Measurements from ENCODE around the gene PRKCE.

The PRKCE gene

GRCh38 chr2:45867349-45867748 lies 215.9 kb downstream of the PRKCE start:
- H3K9me3 Mint-ChIP-seq: no peaks in the 10 kb centered on the region
- peaks cover 12% of the 10 kb centered on the region for H3K27me3 Mint-ChIP-seq (ENCODE audit: low read depth)
- H3K4me1 Mint-ChIP-seq: peaks cover 29% of the 10 kb centered on the region
- H3K27ac Mint-ChIP-seq: no peak overlapping the region
- no peak overlapping the region for H3K4me3 Mint-ChIP-seq
- no peaks in the 10 kb centered on the region for H3K36me3 Mint-ChIP-seq (ENCODE audit: low read depth)
- TF ChIP-seq, protein P1, sequence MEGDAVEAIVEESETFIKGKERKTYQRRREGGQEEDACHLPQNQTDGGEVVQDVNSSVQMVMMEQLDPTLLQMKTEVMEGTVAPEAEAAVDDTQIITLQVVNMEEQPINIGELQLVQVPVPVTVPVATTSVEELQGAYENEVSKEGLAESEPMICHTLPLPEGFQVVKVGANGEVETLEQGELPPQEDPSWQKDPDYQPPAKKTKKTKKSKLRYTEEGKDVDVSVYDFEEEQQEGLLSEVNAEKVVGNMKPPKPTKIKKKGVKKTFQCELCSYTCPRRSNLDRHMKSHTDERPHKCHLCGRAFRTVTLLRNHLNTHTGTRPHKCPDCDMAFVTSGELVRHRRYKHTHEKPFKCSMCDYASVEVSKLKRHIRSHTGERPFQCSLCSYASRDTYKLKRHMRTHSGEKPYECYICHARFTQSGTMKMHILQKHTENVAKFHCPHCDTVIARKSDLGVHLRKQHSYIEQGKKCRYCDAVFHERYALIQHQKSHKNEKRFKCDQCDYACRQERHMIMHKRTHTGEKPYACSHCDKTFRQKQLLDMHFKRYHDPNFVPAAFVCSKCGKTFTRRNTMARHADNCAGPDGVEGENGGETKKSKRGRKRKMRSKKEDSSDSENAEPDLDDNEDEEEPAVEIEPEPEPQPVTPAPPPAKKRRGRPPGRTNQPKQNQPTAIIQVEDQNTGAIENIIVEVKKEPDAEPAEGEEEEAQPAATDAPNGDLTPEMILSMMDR (IDR thresholded peaks at IDR 0.05; ENCODE audit: unreplicated experiment in 3 of 3): no peak

GRCh38 chr2:45867800-45868199 lies 216.3 kb downstream of the PRKCE start:
- Mint-ChIP-seq H3K27me3 (ENCODE audit: low read depth) (peaks cover 12% of the 10 kb centered on the region), H3K4me3 (no peak overlapping the region), H3K36me3 (ENCODE audit: low read depth) (no peaks in the 10 kb centered on the region), H3K27ac (no peak overlapping the region), H3K9me3 (no peaks in the 10 kb centered on the region), H3K4me1 (peaks cover 33% of the 10 kb centered on the region)
- TF ChIP-seq, protein P1 (IDR thresholded peaks at IDR 0.05; ENCODE audit: unreplicated experiment in 3 of 3): no peak

- H3K27me3 Mint-ChIP-seq (ENCODE audit: low read depth): peaks cover 9% of the 10 kb centered on the region
- no peaks in the 10 kb centered on the region for H3K36me3 Mint-ChIP-seq (ENCODE audit: low read depth)
- no peak overlapping the region for H3K27ac Mint-ChIP-seq
- H3K4me1 Mint-ChIP-seq: peaks cover 29% of the 10 kb centered on the region
- H3K9me3 Mint-ChIP-seq: no peaks in the 10 kb centered on the region
- TF ChIP-seq, protein P1 (IDR thresholded peaks at IDR 0.05; ENCODE audit: unreplicated experiment in 3 of 3): no peak
- no peak overlapping the region for H3K4me3 Mint-ChIP-seq
Observed at GRCh38 chr2:45869165-45869501, 217.7 kb downstream of the PRKCE start.

GRCh38 chr2:45871025-45871424 lies 219.6 kb downstream of the PRKCE start:
- Mint-ChIP-seq H3K27me3 (ENCODE audit: low read depth) (no peaks in the 10 kb centered on the region), H3K9me3 (peaks cover 6% of the 10 kb centered on the region), H3K27ac (peak overlapping the region in 1 of 3 experiments; percentile 13), H3K4me1 (peaks cover 29% of the 10 kb centered on the region), H3K36me3 (ENCODE audit: low read depth) (no peaks in the 10 kb centered on the region), H3K4me3 (no peak overlapping the region)
- TF ChIP-seq, protein P1 (IDR thresholded peaks at IDR 0.05; ENCODE audit: unreplicated experiment in 3 of 3): no peak

DNA sequence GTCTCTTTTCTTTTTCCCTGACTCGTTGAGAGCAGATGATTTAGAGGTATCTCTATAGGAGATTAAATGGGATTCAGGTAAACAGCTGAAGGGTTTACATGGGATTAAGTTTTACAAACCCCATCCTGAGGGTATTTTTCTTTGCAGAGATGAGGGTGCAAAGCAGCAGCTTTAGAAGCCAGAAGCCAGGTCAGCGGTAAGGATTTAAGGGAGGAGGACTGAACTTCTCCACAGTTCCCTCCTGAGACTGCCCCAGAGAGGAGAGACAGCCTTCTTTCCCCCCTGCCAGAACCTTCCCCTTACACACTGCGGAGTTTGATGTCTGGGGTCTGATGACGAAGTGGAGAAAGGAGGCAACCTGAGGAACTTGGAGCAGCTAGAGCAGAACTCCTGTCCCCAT lies 220.1 kb downstream of the PRKCE start:
- no peak overlapping the region for H3K4me3 Mint-ChIP-seq
- H3K27me3 Mint-ChIP-seq (ENCODE audit: low read depth): no peaks in the 10 kb centered on the region
- H3K27ac Mint-ChIP-seq: peak overlapping the region in 1 of 3 experiments; percentile 13

DNA sequence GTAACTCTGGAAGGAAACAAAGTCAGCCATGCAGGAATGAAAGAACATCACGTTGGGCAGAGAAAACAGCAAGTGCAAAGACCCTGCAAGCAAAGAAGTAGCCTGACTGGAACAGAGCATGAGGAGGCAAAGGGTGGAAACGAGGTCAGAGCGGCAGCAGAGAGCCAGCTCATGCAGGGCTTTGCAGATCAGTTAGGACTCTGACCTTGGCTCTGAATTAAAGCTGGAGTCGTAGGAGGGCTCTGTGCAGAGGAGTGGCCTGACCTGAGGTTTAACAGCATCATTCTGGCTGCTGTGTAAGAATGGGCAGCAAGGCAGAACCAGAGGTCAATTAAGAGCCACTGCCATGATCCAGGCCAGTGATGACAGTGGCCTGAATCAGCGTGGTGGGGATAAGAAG lies 220.7 kb downstream of the PRKCE start:
- Mint-ChIP-seq H3K9me3 (peaks cover 17% of the 10 kb centered on the region), H3K27ac (no peak overlapping the region), H3K27me3 (ENCODE audit: low read depth) (no peaks in the 10 kb centered on the region)

More for the DNA sequence above, 220.1 kb downstream of the PRKCE start:
- H3K4me1 Mint-ChIP-seq: peaks cover 29% of the 10 kb centered on the region
- TF ChIP-seq, protein P1 (IDR thresholded peaks at IDR 0.05; ENCODE audit: unreplicated experiment in 3 of 3): no peak
- H3K9me3 Mint-ChIP-seq: peaks cover 12% of the 10 kb centered on the region
- H3K36me3 Mint-ChIP-seq (ENCODE audit: low read depth): no peaks in the 10 kb centered on the region

More for the DNA sequence above, 220.7 kb downstream of the PRKCE start:
- H3K4me3 Mint-ChIP-seq: no peak overlapping the region
- TF ChIP-seq, protein P1 (IDR thresholded peaks at IDR 0.05; ENCODE audit: unreplicated experiment in 3 of 3): no peak
- H3K36me3 Mint-ChIP-seq (ENCODE audit: low read depth): no peaks in the 10 kb centered on the region
- H3K4me1 Mint-ChIP-seq: peaks cover 29% of the 10 kb centered on the region

Data from nephron (organoid).